GM23338 (cell line): ENCODE results near the gene SND1. TPM values are rescaled to one million over a fixed set of nuclear protein-coding genes. Genes with fewer than 3 reads are reported as not detected.

ENCODE experiments used
- ATAC-seq: fragments of 200-7000 bp; cut with Tn5 transposase; 3 replicates; pipeline ENCODE4 v1.9.1; 2020
- DNase-seq: peaks from one replicate; pipeline ENCODE4 v3.0.0-alpha.2; 2015; ENCODE audit warnings: low spot score
- H2AFZ ChIP-seq: fragments of 200-600 bp; sonication (generic); 2 replicates; pipeline ENCODE4 v1.8.0; 2016; ENCODE audit warnings: antibody characterized with exemption, mild to moderate bottlenecking, moderate library complexity
- H3F3A ChIP-seq: fragments of 200-600 bp; sonication (generic); replicated peaks from 2 replicates; pipeline ENCODE4 v1.8.0; 2017; ENCODE audit warnings: antibody characterized with exemption, mixed run types, low read depth
- H3K27ac ChIP-seq: fragments of 200-600 bp; sonication (generic); 2 replicates; pipeline ENCODE4 v1.6.1; 2016; ENCODE audit warnings: low read depth
- H3K27me3 ChIP-seq: fragments of 200-600 bp; sonication (generic); 2 replicates; pipeline ENCODE4 v1.8.0; 2016; ENCODE audit warnings: mild to moderate bottlenecking, mixed run types, moderate library complexity; ENCODE audit not compliant: insufficient read depth
- H3K36me3 ChIP-seq: fragments of 200-600 bp; sonication (generic); 2 replicates; pipeline ENCODE4 v1.8.0; 2016; ENCODE audit warnings: mild to moderate bottlenecking; ENCODE audit not compliant: insufficient read depth
- H3K4me1 ChIP-seq: fragments of 200-600 bp; sonication (generic); 2 replicates; pipeline ENCODE4 v1.8.0; 2016; ENCODE audit warnings: mild to moderate bottlenecking, moderate library complexity; ENCODE audit not compliant: insufficient read depth
- H3K4me2 ChIP-seq: fragments of 200-600 bp; sonication (generic); 2 replicates; pipeline ENCODE4 v1.7.1; 2017; ENCODE audit warnings: mixed run types
- H3K4me3 ChIP-seq: fragments of 200-600 bp; sonication (generic); 2 replicates; pipeline ENCODE4 v1.6.1; 2016; ENCODE audit warnings: mixed run types
- H3K79me2 ChIP-seq: fragments of 200-600 bp; sonication (generic); replicated peaks from 2 replicates; pipeline ENCODE4 v1.8.0; 2017; ENCODE audit warnings: mild to moderate bottlenecking; ENCODE audit not compliant: insufficient read depth
- H3K9me2 ChIP-seq: fragments of 200-600 bp; sonication (generic); 2 replicates; pipeline ENCODE4 v1.8.0; 2017; ENCODE audit not compliant: insufficient read depth
- H4K20me1 ChIP-seq: fragments of 200-600 bp; sonication (generic); replicated peaks from 2 replicates; pipeline ENCODE4 v1.8.0; 2017; ENCODE audit warnings: mild to moderate bottlenecking; ENCODE audit not compliant: insufficient read depth
- H3K27ac Mint-ChIP-seq: 2 replicates; pipeline ENCODE4 v1.8.0; 2020; ENCODE audit warnings: inconsistent platforms, mild to moderate bottlenecking, moderate library complexity, mixed read lengths
- H3K27me3 Mint-ChIP-seq: 3 replicates; pipeline ENCODE4 v1.8.0; 2022; ENCODE audit warnings: low read depth, mild to moderate bottlenecking, moderate library complexity, mixed read lengths, inconsistent platforms; ENCODE audit not compliant: insufficient read depth, poor library complexity
- H3K36me3 Mint-ChIP-seq: 3 replicates; pipeline ENCODE4 v1.8.0; 2021; ENCODE audit warnings: low read depth, mild to moderate bottlenecking, inconsistent platforms, moderate library complexity, mixed read lengths
- H3K4me1 Mint-ChIP-seq: 3 replicates; pipeline ENCODE4 v1.8.0; 2020; ENCODE audit warnings: mild to moderate bottlenecking, inconsistent platforms, mixed read lengths
- H3K4me3 Mint-ChIP-seq: 3 replicates; pipeline ENCODE4 v1.8.0; 2021; ENCODE audit warnings: moderate library complexity, mild to moderate bottlenecking, inconsistent platforms, mixed read lengths
- H3K9me3 Mint-ChIP-seq: 3 replicates; pipeline ENCODE4 v1.8.0; 2020; ENCODE audit warnings: moderate library complexity, mild to moderate bottlenecking, inconsistent platforms, mixed read lengths
- CREB1 ChIP-seq: fragments of 250-450 bp; sonication (Bioruptor Pico); IDR thresholded peaks from 2 replicates; pipeline ENCODE4 v1.5.0; 2020; ENCODE audit warnings: low read depth, mild to moderate bottlenecking, moderate library complexity
- EZH2phosphoT487 ChIP-seq: fragments of 200-600 bp; sonication (generic); IDR thresholded peaks from one replicate; pipeline ENCODE4 v1.8.1; 2018; ENCODE audit warnings: antibody characterized with exemption; ENCODE audit not compliant: unreplicated experiment
- JUNB ChIP-seq: IDR thresholded peaks from one replicate; pipeline ENCODE4 v1.6.1; 2016; ENCODE audit warnings: antibody characterized with exemption; ENCODE audit not compliant: unreplicated experiment
- NANOG ChIP-seq: IDR thresholded peaks from 2 replicates; pipeline ENCODE4 v1.6.1; 2016; ENCODE audit warnings: antibody characterized with exemption, borderline replicate concordance
- POLR2AphosphoS5 ChIP-seq: IDR thresholded peaks from 2 replicates; pipeline ENCODE4 v1.6.1; 2016; ENCODE audit warnings: antibody characterized with exemption, low read depth
- STAT1 ChIP-seq: IDR thresholded peaks from one replicate; pipeline ENCODE4 v1.6.1; 2016; ENCODE audit warnings: antibody characterized with exemption; ENCODE audit not compliant: unreplicated experiment
- ZNF331 ChIP-seq: fragments of 250-450 bp; sonication (Bioruptor Pico); IDR thresholded peaks from 2 replicates; pipeline ENCODE4 v1.5.0; 2020; ENCODE audit warnings: low read depth, mild to moderate bottlenecking, moderate library complexity
- polyA plus RNA-seq: library from polyadenylated mRNA; unstranded; fragments of >200 nt; fragmentation: Nextera tagmentation; extraction: Ambion mirVana; gene quantifications from 2 replicates; pipeline ENCODE4 v1.2.1, GENCODE V29; 2016
- total RNA-seq: library from RNA; depleted of rRNA; stranded (reverse); fragments of >200 nt; shearing (Covaris generic); gene quantifications from 2 replicates; pipeline ENCODE4 v1.2.3, GENCODE V29; 2014
- TF ChIP-seq, protein P1 (sequence below), 2 experiments: fragments of 200-600 bp in 1 of 2; sonication (generic) in 1 of 2; conservative IDR thresholded peaks; 2 replicates each; pipeline versions ENCODE4 v1.5.1 to v1.6.1; 2016 to 2017; ENCODE audit warnings: antibody characterized with exemption in 2 of 2, low read depth in 2 of 2, mild to moderate bottlenecking in 2 of 2, moderate library complexity in 1 of 2
- TF ChIP-seq, protein P2 (sequence below): IDR thresholded peaks from one replicate; pipeline ENCODE4 v1.6.1; 2018; ENCODE audit warnings: antibody characterized with exemption; ENCODE audit not compliant: unreplicated experiment
- TF ChIP-seq, protein P3 (sequence below): IDR thresholded peaks from 2 replicates; pipeline ENCODE4 v1.6.1; 2016; ENCODE audit warnings: antibody characterized with exemption

Gene SND1
- total and polyA plus RNA-seq, 2 experiments from 2014 or later: 107 to 254 TPM

DNA sequence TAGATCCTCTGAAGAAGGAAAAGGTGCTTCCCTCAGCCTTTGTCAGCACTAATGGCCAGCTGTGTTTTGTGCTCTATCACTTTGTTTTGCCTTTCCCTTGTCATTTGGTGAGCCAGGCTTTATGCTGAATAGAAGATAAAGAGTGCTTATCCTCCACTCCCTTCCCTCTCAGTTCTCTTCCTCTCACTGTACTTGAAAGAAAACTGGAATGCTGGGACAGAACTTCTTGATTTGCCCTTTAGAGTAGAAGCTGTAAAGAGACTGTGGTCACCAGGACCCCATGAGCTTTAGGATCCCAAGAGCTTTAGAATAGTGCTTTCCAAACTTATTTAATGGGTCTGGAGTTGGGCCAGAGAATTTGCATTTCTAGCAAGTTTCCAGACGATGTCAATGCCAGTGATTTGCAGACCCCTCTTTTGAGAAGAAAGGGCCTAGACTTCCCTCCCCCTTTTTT, 297.8 kb downstream of the SND1 start:
- H3K4me1 ChIP-seq: peaks cover 44% of the 10 kb centered on the region
- DNase-seq (peak; percentile 46), ATAC-seq (peak; percentile 84)
- no peaks in the 10 kb centered on the region for H3F3A ChIP-seq
- peaks cover 3% of the 10 kb centered on the region; the same call in 1 of the 2 replicates for H3K79me2 ChIP-seq
- no peak overlapping the region for H3K4me3 ChIP-seq
- no peaks in the 10 kb centered on the region for H3K27me3 ChIP-seq
- TF ChIP-seq JUNB: no peak
- TF ChIP-seq, protein P1, sequence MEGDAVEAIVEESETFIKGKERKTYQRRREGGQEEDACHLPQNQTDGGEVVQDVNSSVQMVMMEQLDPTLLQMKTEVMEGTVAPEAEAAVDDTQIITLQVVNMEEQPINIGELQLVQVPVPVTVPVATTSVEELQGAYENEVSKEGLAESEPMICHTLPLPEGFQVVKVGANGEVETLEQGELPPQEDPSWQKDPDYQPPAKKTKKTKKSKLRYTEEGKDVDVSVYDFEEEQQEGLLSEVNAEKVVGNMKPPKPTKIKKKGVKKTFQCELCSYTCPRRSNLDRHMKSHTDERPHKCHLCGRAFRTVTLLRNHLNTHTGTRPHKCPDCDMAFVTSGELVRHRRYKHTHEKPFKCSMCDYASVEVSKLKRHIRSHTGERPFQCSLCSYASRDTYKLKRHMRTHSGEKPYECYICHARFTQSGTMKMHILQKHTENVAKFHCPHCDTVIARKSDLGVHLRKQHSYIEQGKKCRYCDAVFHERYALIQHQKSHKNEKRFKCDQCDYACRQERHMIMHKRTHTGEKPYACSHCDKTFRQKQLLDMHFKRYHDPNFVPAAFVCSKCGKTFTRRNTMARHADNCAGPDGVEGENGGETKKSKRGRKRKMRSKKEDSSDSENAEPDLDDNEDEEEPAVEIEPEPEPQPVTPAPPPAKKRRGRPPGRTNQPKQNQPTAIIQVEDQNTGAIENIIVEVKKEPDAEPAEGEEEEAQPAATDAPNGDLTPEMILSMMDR (conservative IDR thresholded peaks at IDR 0.05; ENCODE audit: low read depth in 2 of 2): no peak
- no peak for TF ChIP-seq CREB1 (CRISPR knock-in tag)
- 0 out of 3 replicates have a peak, but pooled peaks cover 3% of the 10 kb centered on the region for H3K36me3 Mint-ChIP-seq
- H3K36me3 ChIP-seq: no peaks in the 10 kb centered on the region
- peaks cover 46% of the 10 kb centered on the region for H3K4me1 Mint-ChIP-seq
- H3K4me3 Mint-ChIP-seq: no peak overlapping the region
- H3K4me2 ChIP-seq: 0 out of 2 replicates have a peak overlapping the region, but pooled peaks have one; percentile 13
- no peak overlapping the region for H2AFZ ChIP-seq
- H3K9me2 ChIP-seq: no peaks in the 10 kb centered on the region
- H4K20me1 ChIP-seq: peaks cover 29% of the 10 kb centered on the region; the same call in 1 of the 2 replicates
- H3K27ac Mint-ChIP-seq: no peak overlapping the region
- H3K27ac ChIP-seq: no peak overlapping the region
- H3K9me3 Mint-ChIP-seq: no peaks in the 10 kb centered on the region
- peaks cover 2% of the 10 kb centered on the region for H3K27me3 Mint-ChIP-seq

DNA sequence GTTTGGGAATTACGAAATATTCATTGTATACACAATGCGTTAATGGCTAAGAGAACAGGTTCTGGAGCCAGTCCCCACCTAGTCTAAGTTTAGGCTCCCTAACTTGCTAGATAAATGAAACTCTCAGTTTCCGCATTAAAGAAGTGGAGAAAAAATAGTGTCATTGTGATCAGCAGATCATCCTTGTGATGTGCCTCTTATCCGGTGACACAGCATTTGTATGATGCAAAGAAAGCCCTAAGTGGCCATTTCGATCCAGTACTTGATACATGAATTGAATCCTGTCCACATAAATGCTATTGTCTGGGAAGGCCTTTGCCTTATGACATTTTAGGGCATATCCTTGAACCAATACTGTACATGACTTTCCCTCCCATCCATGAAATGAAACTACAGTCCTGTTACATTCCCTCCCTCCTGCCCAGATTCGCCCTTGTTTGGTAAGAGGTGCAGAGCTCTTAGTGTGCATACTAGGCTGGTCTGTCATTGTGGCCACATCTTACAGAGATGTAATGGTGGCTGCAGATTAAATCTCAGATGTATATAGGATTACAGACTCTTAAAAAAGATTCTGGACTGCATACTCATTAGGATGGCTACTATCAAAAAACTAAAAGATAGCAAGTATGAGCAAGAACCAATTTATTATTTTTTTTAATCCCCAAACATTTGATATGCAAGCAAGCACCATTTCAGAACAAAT, 298.4 kb downstream of the SND1 start:
- Histone ChIP-seq H2AFZ (no peak overlapping the region), H3K36me3 (no peaks in the 10 kb centered on the region), H3K79me2 (peaks cover 3% of the 10 kb centered on the region; the same call in 1 of the 2 replicates), H3K4me2 (no peak overlapping the region), H3K27ac (no peak overlapping the region), H4K20me1 (peaks cover 35% of the 10 kb centered on the region; the same call in 1 of the 2 replicates), H3K4me3 (no peak overlapping the region), H3K9me2 (no peaks in the 10 kb centered on the region), H3K4me1 (peaks cover 44% of the 10 kb centered on the region), H3F3A (no peaks in the 10 kb centered on the region), H3K27me3 (no peaks in the 10 kb centered on the region)
- Mint-ChIP-seq H3K36me3 (0 out of 3 replicates have a peak, but pooled peaks cover 3% of the 10 kb centered on the region), H3K4me1 (peaks cover 46% of the 10 kb centered on the region), H3K27ac (no peak overlapping the region), H3K27me3 (peaks cover 2% of the 10 kb centered on the region), H3K9me3 (no peaks in the 10 kb centered on the region), H3K4me3 (no peak overlapping the region)
- DNase-seq (no peak), ATAC-seq (no peak)
- TF ChIP-seq EZH2phosphoT487 (no peak), POLR2AphosphoS5 (no peak), CREB1 (CRISPR knock-in tag) (no peak), JUNB (no peak), STAT1 (no peak), ZNF331 (no peak), NANOG (no peak)
- TF ChIP-seq, protein P2, sequence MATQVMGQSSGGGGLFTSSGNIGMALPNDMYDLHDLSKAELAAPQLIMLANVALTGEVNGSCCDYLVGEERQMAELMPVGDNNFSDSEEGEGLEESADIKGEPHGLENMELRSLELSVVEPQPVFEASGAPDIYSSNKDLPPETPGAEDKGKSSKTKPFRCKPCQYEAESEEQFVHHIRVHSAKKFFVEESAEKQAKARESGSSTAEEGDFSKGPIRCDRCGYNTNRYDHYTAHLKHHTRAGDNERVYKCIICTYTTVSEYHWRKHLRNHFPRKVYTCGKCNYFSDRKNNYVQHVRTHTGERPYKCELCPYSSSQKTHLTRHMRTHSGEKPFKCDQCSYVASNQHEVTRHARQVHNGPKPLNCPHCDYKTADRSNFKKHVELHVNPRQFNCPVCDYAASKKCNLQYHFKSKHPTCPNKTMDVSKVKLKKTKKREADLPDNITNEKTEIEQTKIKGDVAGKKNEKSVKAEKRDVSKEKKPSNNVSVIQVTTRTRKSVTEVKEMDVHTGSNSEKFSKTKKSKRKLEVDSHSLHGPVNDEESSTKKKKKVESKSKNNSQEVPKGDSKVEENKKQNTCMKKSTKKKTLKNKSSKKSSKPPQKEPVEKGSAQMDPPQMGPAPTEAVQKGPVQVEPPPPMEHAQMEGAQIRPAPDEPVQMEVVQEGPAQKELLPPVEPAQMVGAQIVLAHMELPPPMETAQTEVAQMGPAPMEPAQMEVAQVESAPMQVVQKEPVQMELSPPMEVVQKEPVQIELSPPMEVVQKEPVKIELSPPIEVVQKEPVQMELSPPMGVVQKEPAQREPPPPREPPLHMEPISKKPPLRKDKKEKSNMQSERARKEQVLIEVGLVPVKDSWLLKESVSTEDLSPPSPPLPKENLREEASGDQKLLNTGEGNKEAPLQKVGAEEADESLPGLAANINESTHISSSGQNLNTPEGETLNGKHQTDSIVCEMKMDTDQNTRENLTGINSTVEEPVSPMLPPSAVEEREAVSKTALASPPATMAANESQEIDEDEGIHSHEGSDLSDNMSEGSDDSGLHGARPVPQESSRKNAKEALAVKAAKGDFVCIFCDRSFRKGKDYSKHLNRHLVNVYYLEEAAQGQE: no peak
- TF ChIP-seq, protein P3, sequence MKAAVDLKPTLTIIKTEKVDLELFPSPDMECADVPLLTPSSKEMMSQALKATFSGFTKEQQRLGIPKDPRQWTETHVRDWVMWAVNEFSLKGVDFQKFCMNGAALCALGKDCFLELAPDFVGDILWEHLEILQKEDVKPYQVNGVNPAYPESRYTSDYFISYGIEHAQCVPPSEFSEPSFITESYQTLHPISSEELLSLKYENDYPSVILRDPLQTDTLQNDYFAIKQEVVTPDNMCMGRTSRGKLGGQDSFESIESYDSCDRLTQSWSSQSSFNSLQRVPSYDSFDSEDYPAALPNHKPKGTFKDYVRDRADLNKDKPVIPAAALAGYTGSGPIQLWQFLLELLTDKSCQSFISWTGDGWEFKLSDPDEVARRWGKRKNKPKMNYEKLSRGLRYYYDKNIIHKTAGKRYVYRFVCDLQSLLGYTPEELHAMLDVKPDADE: no peak
- TF ChIP-seq, protein P1 (conservative IDR thresholded peaks at IDR 0.05; ENCODE audit: low read depth in 2 of 2): no peak
